ENCODE results near the gene POMGNT2.
"Not testable (repeated sequence)": the region's sequence is repeated elsewhere in the genome, so short reads cannot be mapped to it uniquely, and the experiment has no call there.

POMGNT2 gene

GRCh38 chr3:43080726-43081568 is 24.9 kb downstream of the POMGNT2 start:
- H3K4me3 ChIP-seq (ENCODE audit: low read depth, low read length), result no peak overlapping the region

GRCh38 chr3:43079536-43080332 is 26.1 kb downstream of the POMGNT2 start:
- no peak overlapping the region for H3K4me3 ChIP-seq (ENCODE audit: low read depth, low read length)
- DNase-seq (ENCODE audit: low read depth), result no peak

More at GRCh38 chr3:43080726-43081568, 24.9 kb downstream of the POMGNT2 start:
- no peak for DNase-seq (ENCODE audit: low read depth)

- no peak for DNase-seq (ENCODE audit: low read depth)
- H3K4me3 ChIP-seq (ENCODE audit: low read depth, low read length), result no peak overlapping the region
These were observed 28.2 kb downstream of the POMGNT2 start for GRCh38 chr3:43077707-43078106.

GRCh38 chr3:43077261-43077660 is 28.6 kb downstream of the POMGNT2 start:
- no peak overlapping the region for H3K4me3 ChIP-seq (ENCODE audit: low read depth, low read length)

GRCh38 chr3:43076857-43077256 is 29.0 kb downstream of the POMGNT2 start:
- DNase-seq (ENCODE audit: low read depth), result no peak
- no peak overlapping the region for H3K4me3 ChIP-seq (ENCODE audit: low read depth, low read length)

More at GRCh38 chr3:43077261-43077660, 28.6 kb downstream of the POMGNT2 start:
- no peak for DNase-seq (ENCODE audit: low read depth)

- H3K4me3 ChIP-seq (ENCODE audit: low read depth, low read length), result no peak overlapping the region
- DNase-seq (ENCODE audit: low read depth), result no peak
These were observed 29.8 kb downstream of the POMGNT2 start for GRCh38 chr3:43075904-43076661.

- no peak for DNase-seq (ENCODE audit: low read depth)
- no peak overlapping the region for H3K4me3 ChIP-seq (ENCODE audit: low read depth, low read length)
These were observed 30.8 kb downstream of the POMGNT2 start for GRCh38 chr3:43074901-43075689.

GRCh38 chr3:43074482-43074881 is 31.4 kb downstream of the POMGNT2 start:
- no peak overlapping the region for H3K4me3 ChIP-seq (ENCODE audit: low read depth, low read length)
- no peak for DNase-seq (ENCODE audit: low read depth)

GRCh38 chr3:43073836-43074220 is 32.1 kb downstream of the POMGNT2 start:
- no peak for DNase-seq (ENCODE audit: low read depth)
- H3K4me3 ChIP-seq (ENCODE audit: low read depth, low read length), result no peak overlapping the region

GRCh38 chr3:43073116-43073835 is 32.6 kb downstream of the POMGNT2 start:
- no peak for DNase-seq (ENCODE audit: low read depth)

GRCh38 chr3:43072361-43072760 is 33.5 kb downstream of the POMGNT2 start:
- no peak for DNase-seq (ENCODE audit: low read depth)
- no peak overlapping the region for H3K4me3 ChIP-seq (ENCODE audit: low read depth, low read length)

More at GRCh38 chr3:43073116-43073835, 32.6 kb downstream of the POMGNT2 start:
- no peak overlapping the region for H3K4me3 ChIP-seq (ENCODE audit: low read depth, low read length)

- no peak overlapping the region for H3K4me3 ChIP-seq (ENCODE audit: low read depth, low read length)
- no peak for DNase-seq (ENCODE audit: low read depth)
These were observed 34.5 kb downstream of the POMGNT2 start for GRCh38 chr3:43071313-43071893.

GRCh38 chr3:43070670-43071069 is 35.2 kb downstream of the POMGNT2 start:
- H3K4me3 ChIP-seq (ENCODE audit: low read depth, low read length); DNase-seq (ENCODE audit: low read depth): not testable (repeated sequence)

GRCh38 chr3:43063114-43063513 is 42.8 kb downstream of the POMGNT2 start:
- no peak for DNase-seq (ENCODE audit: low read depth)
- no peak overlapping the region for H3K4me3 ChIP-seq (ENCODE audit: low read depth, low read length)

GRCh38 chr3:43062564-43063040 is 43.3 kb downstream of the POMGNT2 start:
- DNase-seq (ENCODE audit: low read depth), result no peak
- no peak overlapping the region for H3K4me3 ChIP-seq (ENCODE audit: low read depth, low read length)

GRCh38 chr3:43062040-43062563 is 43.8 kb downstream of the POMGNT2 start:
- H3K4me3 ChIP-seq (ENCODE audit: low read depth, low read length), result no peak overlapping the region
- DNase-seq (ENCODE audit: low read depth), result no peak

- no peak for DNase-seq (ENCODE audit: low read depth)
- no peak overlapping the region for H3K4me3 ChIP-seq (ENCODE audit: low read depth, low read length)
These were observed 44.6 kb downstream of the POMGNT2 start for GRCh38 chr3:43061101-43061895.

All from skeletal muscle cell (primary cell).